Smooth muscle cell (in vitro differentiated cells): ENCODE data around the gene SNX13. TPM values are rescaled to one million over a fixed set of nuclear protein-coding genes. Genes with fewer than 3 reads are reported as not detected.

Experiments used
- DNase-seq: peaks from one replicate; lab custom pipeline; 2025; ENCODE audit not compliant: unreplicated experiment; lab: John Stamatoyannopoulos, UW
- H2AFZ ChIP-seq: fragments of 200-600 bp; sonication (generic); 2 replicates; pipeline ENCODE4 v1.6.0; 2016; ENCODE audit warnings: antibody characterized with exemption, low read depth, mild to moderate bottlenecking
- H3F3A ChIP-seq: fragments of 200-600 bp; sonication (generic); 2 replicates; pipeline ENCODE4 v1.6.0; 2017; ENCODE audit warnings: antibody characterized with exemption, low read depth
- H3K27ac ChIP-seq: fragments of 200-600 bp; sonication (generic); 2 replicates; pipeline ENCODE4 v1.5.1; 2016; ENCODE audit warnings: low read depth, mild to moderate bottlenecking
- H3K27me3 ChIP-seq: fragments of 200-600 bp; sonication (generic); 2 replicates; pipeline ENCODE4 v1.6.1; 2016; ENCODE audit warnings: low read depth, mild to moderate bottlenecking
- H3K36me3 ChIP-seq: fragments of 200-600 bp; sonication (generic); 2 replicates; pipeline ENCODE4 v1.5.1; 2016; ENCODE audit warnings: low read depth
- H3K4me1 ChIP-seq: fragments of 200-600 bp; sonication (generic); 2 replicates; pipeline ENCODE4 v1.5.1; 2016; ENCODE audit warnings: low read depth
- H3K4me2 ChIP-seq: fragments of 200-600 bp; sonication (generic); 2 replicates; pipeline ENCODE4 v1.6.0; 2016; ENCODE audit warnings: mild to moderate bottlenecking
- H3K4me3 ChIP-seq: fragments of 200-600 bp; sonication (generic); 2 replicates; pipeline ENCODE4 v1.5.1; 2016; ENCODE audit warnings: mild to moderate bottlenecking
- H3K79me2 ChIP-seq: fragments of 200-600 bp; sonication (generic); 2 replicates; pipeline ENCODE4 v1.6.0; 2016; ENCODE audit warnings: low read depth, mild to moderate bottlenecking
- H3K9ac ChIP-seq: fragments of 200-600 bp; sonication (generic); 2 replicates; pipeline ENCODE4 v1.6.0; 2016; ENCODE audit warnings: low read depth
- H3K9me3 ChIP-seq: fragments of 200-600 bp; sonication (generic); replicated peaks from 2 replicates; pipeline ENCODE4 v1.5.1; 2016; ENCODE audit warnings: low read depth
- H4K20me1 ChIP-seq: fragments of 200-600 bp; sonication (generic); 2 replicates; pipeline ENCODE4 v1.6.0; 2016; ENCODE audit warnings: low read depth
- CTCF ChIP-seq: fragments of 200-600 bp; sonication (generic); IDR thresholded peaks from 2 replicates; pipeline ENCODE4 v1.5.1; 2017; ENCODE audit warnings: borderline replicate concordance, mild to moderate bottlenecking, antibody characterized with exemption; ENCODE audit not compliant: insufficient read depth, poor library complexity, severe bottlenecking
- WGBS: methylation state at CpG from one replicate; pipeline ENCODE4 v1.1.7; 2016; ENCODE audit warnings: low lambda C conversion rate; 5-methylcytosine and 5-hydroxymethylcytosine counted together
- polyA plus RNA-seq: library from polyadenylated mRNA; unstranded; fragments of >200 nt; fragmentation: Nextera tagmentation; extraction: Ambion mirVana; gene quantifications from 2 replicates; pipeline ENCODE4 v1.2.1, GENCODE V29; 2016
- total RNA-seq: library from RNA; depleted of rRNA; stranded (reverse); fragments of >200 nt; gene quantifications from 2 replicates; pipeline ENCODE4 v1.2.3, GENCODE V29; 2014

SNX13 gene
- total and polyA plus RNA-seq, 2 experiments from 2014 or later, result 17.0 to 59.6 TPM

DNA sequence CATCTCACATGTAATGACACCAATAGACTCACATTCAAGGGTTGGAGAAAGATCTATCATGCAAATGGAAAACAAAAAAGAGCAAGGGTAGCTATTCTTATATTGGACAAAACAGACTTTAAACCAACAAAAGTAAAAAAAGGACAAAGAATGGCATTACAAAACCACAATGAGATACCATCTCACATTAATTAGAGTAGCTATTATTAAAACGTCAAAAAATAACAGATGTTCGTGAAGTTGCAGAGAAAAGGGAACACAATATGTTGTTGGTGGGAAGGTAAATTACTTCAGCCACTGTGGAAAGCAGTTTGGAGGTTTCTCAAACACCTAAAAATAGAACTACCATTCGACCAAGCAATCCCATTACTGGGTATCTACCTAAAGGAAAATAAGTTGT is 197.0 kb downstream of the SNX13 start:
- Histone ChIP-seq H2AFZ (no peak overlapping the region), H3K27me3 (no peaks in the 10 kb centered on the region), H3K4me3 (no peak overlapping the region), H4K20me1 (no peaks in the 10 kb centered on the region), H3K9me3 (no peaks in the 10 kb centered on the region), H3F3A (no peaks in the 10 kb centered on the region), H3K27ac (no peak overlapping the region), H3K9ac (no peak overlapping the region), H3K79me2 (no peaks in the 10 kb centered on the region), H3K4me2 (no peak overlapping the region), H3K4me1 (no peaks in the 10 kb centered on the region), H3K36me3 (no peaks in the 10 kb centered on the region)
- no peak for TF ChIP-seq CTCF
- 70% methylated on average over 3 of the region's 3 CpGs for WGBS
- no peak for DNase-seq

DNA sequence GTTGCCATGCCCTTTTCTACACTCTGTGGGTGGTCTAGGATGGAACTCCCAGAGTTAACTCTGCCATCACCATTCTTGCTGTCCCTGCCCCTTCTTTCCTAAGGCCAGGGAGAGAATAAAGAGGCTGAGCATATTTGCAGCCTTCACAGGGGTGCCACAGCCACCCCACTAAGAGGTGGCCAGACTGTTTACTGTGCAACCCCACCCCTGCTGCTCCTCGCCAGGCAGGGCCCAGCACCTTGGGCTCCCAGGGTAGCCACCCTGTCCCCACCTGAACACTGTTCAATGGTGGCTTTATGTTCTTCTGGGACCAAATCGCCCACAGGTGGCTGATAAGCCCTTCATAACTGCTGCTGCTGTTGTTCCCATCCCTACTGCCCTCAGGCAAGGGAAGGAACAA is 198.9 kb downstream of the SNX13 start:
- no peaks in the 10 kb centered on the region for H4K20me1 ChIP-seq
- no peak overlapping the region for H2AFZ ChIP-seq
- H3K27ac ChIP-seq, result no peak overlapping the region
- TF ChIP-seq CTCF, result no peak
- H3K9me3 ChIP-seq, result no peaks in the 10 kb centered on the region
- no peaks in the 10 kb centered on the region for H3K79me2 ChIP-seq
- WGBS, result 77% methylated on average over 2 of the region's 2 CpGs
- DNase-seq, result no peak
- no peaks in the 10 kb centered on the region for H3K4me1 ChIP-seq
- no peak overlapping the region for H3K9ac ChIP-seq
- no peaks in the 10 kb centered on the region for H3K36me3 ChIP-seq
- no peak overlapping the region for H3K4me3 ChIP-seq
- no peak overlapping the region for H3K4me2 ChIP-seq
- no peaks in the 10 kb centered on the region for H3F3A ChIP-seq
- no peaks in the 10 kb centered on the region for H3K27me3 ChIP-seq

Other genes with a start within 250 kb of the SNX13 start
- not detected in 2 replicates for gene PRPS1L1, start 87.4 kb upstream of the SNX13 start, total RNA-seq
- not detected in 2 replicates for gene PRPS1L1, start 87.4 kb upstream of the SNX13 start, polyA plus RNA-seq